ENCODE results near the gene WDR76. TPM values are rescaled to one million over a fixed set of nuclear protein-coding genes. Genes with fewer than 3 reads are reported as not detected.
"Not testable (repeated sequence)": the region's sequence is repeated elsewhere in the genome, so short reads cannot be mapped to it uniquely, and the experiment has no call there.

Gene WDR76
- total RNA-seq, 1 experiment from 2014 or later = 11.5 TPM

DNA sequence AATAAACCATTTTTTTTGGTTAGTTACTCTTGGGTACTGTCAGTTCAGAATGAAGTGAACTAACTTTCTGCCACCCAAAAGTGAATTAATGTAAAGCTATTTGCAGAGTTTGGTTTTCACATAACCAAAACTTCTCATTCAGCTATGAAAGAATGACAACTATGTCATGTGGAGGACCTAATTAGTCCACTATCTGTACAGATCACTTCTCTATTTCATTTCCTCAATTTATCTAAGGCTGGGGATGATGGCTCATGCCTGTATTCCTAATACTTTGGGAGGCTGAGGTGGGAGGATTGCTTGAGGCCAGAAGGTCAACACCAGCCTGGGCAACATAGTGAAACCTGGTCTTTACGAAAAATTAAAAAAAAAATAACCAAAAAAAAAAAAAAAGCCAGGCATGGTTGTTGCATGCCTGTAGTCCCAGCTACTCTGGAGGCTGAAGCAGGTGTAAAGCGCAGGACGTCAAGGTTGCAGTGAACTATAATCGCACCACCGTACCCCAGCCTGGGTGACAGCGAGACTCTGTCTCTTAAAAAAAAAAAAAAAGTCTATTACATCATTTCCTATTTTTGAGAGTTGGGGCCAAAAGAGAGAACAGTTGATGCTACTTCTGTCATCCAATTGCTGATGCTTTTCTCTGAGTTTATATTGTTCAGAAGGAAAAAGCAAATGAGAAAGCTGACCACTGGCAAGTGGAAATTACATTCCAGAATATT lies 17.7 kb upstream of the WDR76 start:
- Mint-ChIP-seq H3K27ac (ENCODE audit: unreplicated experiment) (no peak overlapping the region), H3K4me3 (ENCODE audit: low read depth, unreplicated experiment) (no peak overlapping the region), H3K27me3 (ENCODE audit: unreplicated experiment) (no peaks in the 10 kb centered on the region), H3K36me3 (ENCODE audit: insufficient read depth, unreplicated experiment) (peaks cover 22% of the 10 kb centered on the region), H3K9me3 (ENCODE audit: low read depth, unreplicated experiment) (no peaks in the 10 kb centered on the region), H3K4me1 (ENCODE audit: low read depth, unreplicated experiment) (no peaks in the 10 kb centered on the region)
- no TSS peak for BruUV-seq (replicated peaks)
- no peak for DNase-seq
- intact Hi-C loops (cut with micrococcal nuclease; ENCODE audit: unreplicated experiment) = no loop called here
- TF ChIP-seq, protein P1, sequence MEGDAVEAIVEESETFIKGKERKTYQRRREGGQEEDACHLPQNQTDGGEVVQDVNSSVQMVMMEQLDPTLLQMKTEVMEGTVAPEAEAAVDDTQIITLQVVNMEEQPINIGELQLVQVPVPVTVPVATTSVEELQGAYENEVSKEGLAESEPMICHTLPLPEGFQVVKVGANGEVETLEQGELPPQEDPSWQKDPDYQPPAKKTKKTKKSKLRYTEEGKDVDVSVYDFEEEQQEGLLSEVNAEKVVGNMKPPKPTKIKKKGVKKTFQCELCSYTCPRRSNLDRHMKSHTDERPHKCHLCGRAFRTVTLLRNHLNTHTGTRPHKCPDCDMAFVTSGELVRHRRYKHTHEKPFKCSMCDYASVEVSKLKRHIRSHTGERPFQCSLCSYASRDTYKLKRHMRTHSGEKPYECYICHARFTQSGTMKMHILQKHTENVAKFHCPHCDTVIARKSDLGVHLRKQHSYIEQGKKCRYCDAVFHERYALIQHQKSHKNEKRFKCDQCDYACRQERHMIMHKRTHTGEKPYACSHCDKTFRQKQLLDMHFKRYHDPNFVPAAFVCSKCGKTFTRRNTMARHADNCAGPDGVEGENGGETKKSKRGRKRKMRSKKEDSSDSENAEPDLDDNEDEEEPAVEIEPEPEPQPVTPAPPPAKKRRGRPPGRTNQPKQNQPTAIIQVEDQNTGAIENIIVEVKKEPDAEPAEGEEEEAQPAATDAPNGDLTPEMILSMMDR (IDR thresholded peaks at IDR 0.05; ENCODE audit: unreplicated experiment) = no peak
- CTCF ChIA-PET = interaction anchor here (0.7 kb wide), 1 partner anchor 20 kb away, joined by 7 read pairs; no protein-coding TSS in a partner anchor

DNA sequence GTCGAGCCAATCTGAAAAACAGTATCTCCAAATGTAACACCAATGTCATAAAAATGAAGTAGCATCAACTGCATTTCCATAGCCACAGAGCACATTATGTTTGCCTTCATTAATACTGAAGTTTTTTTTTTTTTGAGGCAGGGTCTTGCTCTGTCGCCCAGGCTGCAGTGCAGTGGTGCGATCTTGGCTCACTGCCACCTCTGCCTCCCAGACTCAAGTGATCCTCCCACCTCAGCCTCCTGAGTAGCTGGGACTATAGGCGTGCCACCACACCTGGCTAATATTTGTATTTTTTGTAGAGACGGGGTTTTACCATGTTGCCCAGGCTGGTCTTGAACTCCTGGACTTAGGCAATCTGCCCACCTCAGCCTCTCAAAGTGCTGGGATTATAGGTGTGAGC lies 11.7 kb upstream of the WDR76 start:
- H3K4me3 Mint-ChIP-seq (ENCODE audit: low read depth, unreplicated experiment); DNase-seq; H3K4me1 Mint-ChIP-seq (ENCODE audit: low read depth, unreplicated experiment); BruUV-seq (replicated peaks); H3K9me3 Mint-ChIP-seq (ENCODE audit: low read depth, unreplicated experiment); H3K27me3 Mint-ChIP-seq (ENCODE audit: unreplicated experiment); CTCF ChIA-PET; intact Hi-C loops (cut with micrococcal nuclease; ENCODE audit: unreplicated experiment); H3K27ac Mint-ChIP-seq (ENCODE audit: unreplicated experiment): not testable (repeated sequence)
- peaks cover 16% of the 10 kb centered on the region for H3K36me3 Mint-ChIP-seq (ENCODE audit: insufficient read depth, unreplicated experiment)

DNA sequence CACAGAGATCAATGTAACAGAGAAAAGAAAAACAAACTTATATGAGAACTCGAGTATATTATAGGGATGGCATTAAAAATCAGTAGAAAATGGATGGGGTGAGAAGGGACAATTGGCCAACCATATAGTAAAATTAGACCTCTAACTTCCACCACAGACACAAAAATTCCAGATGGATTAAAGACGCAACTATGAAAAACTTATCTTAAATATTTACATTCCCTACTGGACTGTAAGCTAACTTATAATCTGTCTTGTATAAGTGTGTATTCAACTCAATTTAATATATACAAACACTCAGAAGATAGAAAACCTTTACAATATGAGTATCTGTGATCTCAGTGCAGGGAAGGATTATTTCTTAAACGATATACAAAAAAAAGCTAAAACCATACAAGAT lies 5.3 kb upstream of the WDR76 start:
- DNase-seq = no peak
- CTCF ChIA-PET = no interaction called here
- H3K4me3 Mint-ChIP-seq (ENCODE audit: low read depth, unreplicated experiment) = no peak overlapping the region
- H3K4me1 Mint-ChIP-seq (ENCODE audit: low read depth, unreplicated experiment) = no peaks in the 10 kb centered on the region
- no peak overlapping the region for H3K27ac Mint-ChIP-seq (ENCODE audit: unreplicated experiment)
- no peaks in the 10 kb centered on the region for H3K9me3 Mint-ChIP-seq (ENCODE audit: low read depth, unreplicated experiment)
- no peaks in the 10 kb centered on the region for H3K27me3 Mint-ChIP-seq (ENCODE audit: unreplicated experiment)
- TF ChIP-seq, protein P1 (IDR thresholded peaks at IDR 0.05; ENCODE audit: unreplicated experiment) = no peak
- intact Hi-C loops (cut with micrococcal nuclease; ENCODE audit: unreplicated experiment) = no loop called here
- BruUV-seq (replicated peaks) = no TSS peak
- H3K36me3 Mint-ChIP-seq (ENCODE audit: insufficient read depth, unreplicated experiment) = peaks cover 17% of the 10 kb centered on the region

DNA sequence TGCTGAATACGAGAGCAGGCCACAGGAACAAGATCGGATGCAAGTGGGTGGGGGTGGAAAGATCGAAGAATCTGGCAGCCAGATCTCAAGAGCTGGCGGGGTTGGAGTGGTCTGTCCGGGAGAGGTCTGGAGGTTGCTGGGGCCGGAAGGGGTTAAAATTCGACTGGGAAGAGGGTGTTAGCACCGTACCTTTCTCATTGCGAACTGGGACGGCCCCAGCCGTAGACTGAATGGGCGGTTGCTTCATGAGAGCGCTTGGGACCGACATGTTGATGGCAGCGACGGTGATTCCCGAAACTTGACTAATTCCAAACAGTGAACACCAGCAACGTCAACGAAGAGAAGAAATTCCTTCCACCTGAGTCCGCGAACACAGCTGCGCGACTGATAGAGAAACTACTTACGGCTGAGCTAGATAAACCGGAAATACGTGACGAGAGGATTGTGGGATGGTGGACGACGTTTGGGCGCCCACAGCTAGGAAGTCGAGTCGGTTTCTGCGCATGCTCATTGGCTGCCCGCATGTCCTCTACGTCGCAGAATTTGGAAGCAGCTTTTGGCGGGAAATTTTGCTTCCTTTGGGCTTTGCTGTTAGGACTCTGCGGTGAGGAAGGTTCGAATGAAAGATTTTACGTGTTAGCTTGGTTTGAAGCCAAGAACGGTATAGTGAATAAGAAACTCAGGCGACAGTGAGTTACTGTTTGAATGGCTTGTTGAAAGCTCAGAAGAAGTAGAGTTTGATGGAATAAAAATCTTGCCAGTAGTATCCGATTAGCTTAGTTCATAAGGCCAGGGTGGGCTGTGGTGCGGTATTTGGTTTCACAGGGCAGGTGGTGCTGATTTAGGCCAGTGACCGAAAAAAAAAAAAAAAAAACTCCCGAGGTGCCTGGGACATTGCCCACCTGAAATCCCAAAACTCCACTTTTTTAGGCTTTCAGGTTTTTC lies 2.2 kb upstream of the WDR76 start, which contains the start of gene MFAP1:
MFAP1 (minus strand) TSS at position 389 of the 945 bp plus-strand sequence; CDS start at position 268, 121 bp downstream.
- TF ChIP-seq, protein P1 (IDR thresholded peaks at IDR 0.05; ENCODE audit: unreplicated experiment) = no peak
- CTCF ChIA-PET = interaction anchor here (0.6 to 0.9 kb wide), 3 partner anchors 17 to 35 kb away, joined by 3 to 9 read pairs (median 3); no protein-coding TSS in a partner anchor
- Mint-ChIP-seq H3K27ac (ENCODE audit: unreplicated experiment) (peak within 1 kb of the TSS; percentile 95), H3K27me3 (ENCODE audit: unreplicated experiment) (no peaks in the 10 kb centered on the region), H3K9me3 (ENCODE audit: low read depth, unreplicated experiment) (no peaks in the 10 kb centered on the region), H3K36me3 (ENCODE audit: insufficient read depth, unreplicated experiment) (peaks cover 10% of the 10 kb centered on the region), H3K4me1 (ENCODE audit: low read depth, unreplicated experiment) (no peaks in the 10 kb centered on the region), H3K4me3 (ENCODE audit: low read depth, unreplicated experiment) (peak within 1 kb of the TSS; percentile 83)
- intact Hi-C loops (cut with micrococcal nuclease; ENCODE audit: unreplicated experiment) = no loop called here
- DNase-seq = peak; percentile 77
- TSS peak; percentile 85 for BruUV-seq (replicated peaks)

DNA sequence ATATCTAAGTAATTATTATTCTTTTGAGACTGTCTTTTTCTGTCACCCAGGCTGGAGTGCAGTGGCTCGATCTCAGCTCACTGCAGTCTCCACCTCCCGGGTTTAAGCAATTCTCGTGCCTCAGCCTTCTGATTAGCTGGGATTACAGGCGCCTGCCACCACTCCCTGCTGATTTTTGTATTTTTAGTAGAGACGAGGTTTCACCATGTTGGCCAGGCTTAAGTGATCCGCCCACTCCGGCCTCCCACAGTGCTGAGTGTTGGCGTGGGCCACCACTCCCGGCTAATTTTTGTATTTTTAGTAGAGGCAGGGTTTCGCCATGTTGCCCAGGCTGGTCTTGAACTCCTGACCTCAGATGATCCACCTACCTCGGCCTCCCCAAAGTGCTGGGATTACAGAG lies 1.5 kb upstream of the WDR76 start:
- H3K4me3 Mint-ChIP-seq (ENCODE audit: low read depth, unreplicated experiment); H3K36me3 Mint-ChIP-seq (ENCODE audit: insufficient read depth, unreplicated experiment); H3K27ac Mint-ChIP-seq (ENCODE audit: unreplicated experiment); CTCF ChIA-PET; H3K4me1 Mint-ChIP-seq (ENCODE audit: low read depth, unreplicated experiment); H3K9me3 Mint-ChIP-seq (ENCODE audit: low read depth, unreplicated experiment); BruUV-seq (replicated peaks); H3K27me3 Mint-ChIP-seq (ENCODE audit: unreplicated experiment); intact Hi-C loops (cut with micrococcal nuclease; ENCODE audit: unreplicated experiment); DNase-seq: not testable (repeated sequence)

Measured in Calu3 (cell line).